ENCODE measurements around the gene TESK2.

Gene TESK2

DNA sequence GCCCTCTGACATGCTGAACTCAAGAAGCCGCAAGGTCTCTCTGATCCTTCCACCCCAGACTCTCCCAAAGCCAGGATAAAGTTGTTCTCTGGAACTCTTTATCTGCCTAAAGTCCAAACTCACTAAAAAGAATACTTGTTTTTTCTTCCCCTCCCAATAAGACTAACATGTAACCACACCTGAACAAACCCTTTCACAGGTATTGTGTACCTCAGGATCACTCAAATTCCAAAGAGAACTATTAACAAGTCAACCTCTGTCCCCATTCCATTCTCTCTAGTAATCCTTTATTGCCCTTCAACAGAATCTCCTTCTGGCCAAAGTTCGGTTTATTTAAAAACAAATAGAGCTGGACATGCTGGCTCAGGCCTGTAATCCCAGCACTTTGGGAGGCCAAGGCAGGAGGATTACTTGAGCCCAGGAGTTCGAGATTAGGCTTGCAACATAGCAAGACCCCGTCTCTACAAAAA is 155.1 kb downstream of the TESK2 start:
- no peak for DNase-seq (ENCODE audit: low spot score)

DNA sequence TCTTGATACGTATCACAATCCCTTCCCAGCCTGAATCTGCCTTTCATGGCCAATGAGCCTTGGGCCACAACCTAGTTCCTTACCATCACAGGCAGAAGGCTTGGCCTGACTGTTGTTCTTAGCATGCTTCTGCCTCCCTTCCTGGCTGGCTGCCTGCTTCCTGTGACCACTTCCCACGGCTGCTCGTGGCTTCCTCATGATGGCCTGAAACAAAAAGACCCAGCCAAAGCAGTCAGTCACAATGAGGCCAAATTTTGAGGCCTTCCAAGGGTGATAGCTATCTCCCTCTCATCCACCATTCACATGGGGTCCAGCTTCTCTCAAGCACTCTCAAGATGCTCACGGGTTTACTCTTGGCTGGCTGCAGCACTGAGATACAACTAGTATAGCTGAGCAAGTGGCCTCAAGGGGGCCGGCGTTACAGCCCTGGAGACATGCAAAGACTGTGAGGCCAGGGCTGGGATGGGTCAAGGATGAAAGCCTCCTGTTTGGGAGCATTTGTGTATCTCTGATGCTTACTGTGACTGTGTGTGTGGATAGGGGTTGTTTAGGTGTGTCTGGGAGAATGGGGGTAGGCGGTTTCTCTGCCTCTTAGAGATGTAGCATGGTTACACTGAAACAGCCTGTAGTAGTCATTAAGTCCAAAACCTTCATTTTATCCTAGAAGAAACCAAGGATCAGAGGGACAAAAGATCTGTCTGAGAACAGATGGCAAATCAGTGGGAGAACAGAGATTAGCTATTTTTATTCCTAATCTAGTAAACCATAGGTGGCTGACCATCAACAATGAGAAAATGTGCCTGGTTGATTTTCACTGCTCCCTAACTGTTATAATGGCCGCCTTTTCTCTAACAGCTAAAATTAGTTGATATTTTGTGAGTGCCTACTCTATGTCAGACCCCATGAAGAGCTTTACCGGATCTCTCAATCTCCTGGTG is 156.4 kb downstream of the TESK2 start:
- no peak for DNase-seq (ENCODE audit: low spot score)

DNA sequence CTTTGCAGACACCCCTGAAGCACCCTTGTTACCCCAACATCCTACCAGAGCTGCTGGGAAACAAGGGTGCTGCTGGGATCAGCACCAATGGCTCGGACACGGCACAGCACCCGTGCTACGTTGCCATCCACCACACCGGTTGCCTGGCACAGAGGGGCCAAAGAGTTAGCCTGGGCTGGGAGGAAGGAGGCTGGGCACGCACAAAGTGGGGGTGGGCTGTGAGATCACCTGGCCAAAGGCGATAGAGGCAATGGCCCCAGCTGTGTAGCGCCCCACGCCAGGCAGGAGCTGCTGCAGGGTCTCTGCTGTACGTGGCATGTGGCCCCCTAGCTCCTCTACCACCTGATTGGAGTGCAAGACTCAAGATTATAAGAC is 158.6 kb downstream of the TESK2 start:
- no peak for DNase-seq (ENCODE audit: low spot score)

DNA sequence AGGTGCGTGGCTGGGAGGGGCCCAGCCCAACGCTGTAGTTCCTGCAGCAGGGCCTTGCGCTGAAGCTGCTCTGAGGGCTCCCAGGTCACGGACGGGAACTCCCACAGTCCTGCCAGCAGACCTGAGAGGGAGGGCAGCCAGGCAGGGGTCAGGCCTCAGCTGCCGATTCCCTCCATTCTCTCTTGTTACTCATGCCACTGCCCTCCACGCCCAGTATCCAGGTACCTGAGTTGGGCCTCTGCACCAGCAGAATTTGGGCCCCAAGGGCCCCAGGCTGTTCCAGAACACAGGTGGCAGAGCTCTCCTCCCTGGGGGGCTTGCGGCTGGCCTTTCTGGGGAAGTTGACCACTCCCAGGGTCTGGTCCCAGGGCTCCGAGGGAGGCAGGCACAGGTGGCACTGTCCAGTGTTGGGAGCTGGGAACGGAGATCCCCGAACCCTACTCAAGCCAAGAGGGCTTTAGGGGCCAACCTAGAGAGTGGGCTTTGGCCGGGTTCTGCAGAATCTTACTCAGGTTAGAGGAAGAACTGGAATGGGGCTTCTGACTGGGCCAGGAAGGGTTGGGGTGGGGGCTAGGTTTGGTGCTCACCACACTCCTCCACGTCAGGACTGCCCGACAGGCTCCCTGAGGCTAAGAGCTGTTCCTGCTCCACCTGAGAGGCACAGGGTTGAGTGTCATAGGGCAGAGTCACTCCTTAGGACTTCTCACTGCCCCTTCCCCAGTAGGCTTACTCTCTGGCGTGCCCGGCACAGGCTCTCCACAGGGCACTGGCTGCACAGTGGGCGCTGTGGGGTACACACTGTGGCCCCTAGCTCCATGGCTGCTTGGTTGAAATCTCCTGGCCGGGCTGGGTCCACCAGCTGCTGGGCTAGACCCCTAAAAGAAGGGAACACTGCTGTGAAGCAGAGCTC is 159.3 kb downstream of the TESK2 start:
- DNase-seq (ENCODE audit: low spot score): no peak

- DNase-seq (ENCODE audit: low spot score): peak; percentile 66
Measured at GRCh38 chr1:45329445-45329844, 161.5 kb downstream of the TESK2 start.

DNA sequence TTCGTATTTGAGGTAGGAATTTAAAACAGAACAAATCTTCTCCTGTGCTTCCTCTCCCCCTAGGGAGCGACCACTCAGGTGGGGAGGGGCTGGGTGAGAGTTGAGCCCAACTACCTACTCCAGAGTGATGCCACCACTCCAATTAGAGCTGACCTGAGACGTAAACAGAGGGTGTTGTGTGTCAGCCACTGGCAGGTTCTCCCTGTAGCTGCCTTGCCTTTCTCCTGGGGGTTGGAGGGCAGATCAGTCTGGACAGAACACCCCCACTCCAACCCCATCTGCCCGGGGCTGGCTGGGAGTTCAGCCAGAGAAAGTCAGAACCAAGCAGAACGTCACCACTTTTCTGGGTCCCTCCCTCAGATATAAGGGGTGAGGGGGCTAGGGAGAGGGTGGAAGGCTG is 162.3 kb downstream of the TESK2 start:
- no peak for DNase-seq (ENCODE audit: low spot score)

- no peak for DNase-seq (ENCODE audit: low spot score)
Measured at GRCh38 chr1:45327644-45328515, 163.1 kb downstream of the TESK2 start.

- DNase-seq (ENCODE audit: low spot score): peak; percentile 91
Measured at GRCh38 chr1:45326627-45327623, 164.0 kb downstream of the TESK2 start, which contains the start of gene HPDL. TSS of gene HPDL (plus strand) at chr1:45326895. CDS start at chr1:45327149, 254 bp downstream.

DNA sequence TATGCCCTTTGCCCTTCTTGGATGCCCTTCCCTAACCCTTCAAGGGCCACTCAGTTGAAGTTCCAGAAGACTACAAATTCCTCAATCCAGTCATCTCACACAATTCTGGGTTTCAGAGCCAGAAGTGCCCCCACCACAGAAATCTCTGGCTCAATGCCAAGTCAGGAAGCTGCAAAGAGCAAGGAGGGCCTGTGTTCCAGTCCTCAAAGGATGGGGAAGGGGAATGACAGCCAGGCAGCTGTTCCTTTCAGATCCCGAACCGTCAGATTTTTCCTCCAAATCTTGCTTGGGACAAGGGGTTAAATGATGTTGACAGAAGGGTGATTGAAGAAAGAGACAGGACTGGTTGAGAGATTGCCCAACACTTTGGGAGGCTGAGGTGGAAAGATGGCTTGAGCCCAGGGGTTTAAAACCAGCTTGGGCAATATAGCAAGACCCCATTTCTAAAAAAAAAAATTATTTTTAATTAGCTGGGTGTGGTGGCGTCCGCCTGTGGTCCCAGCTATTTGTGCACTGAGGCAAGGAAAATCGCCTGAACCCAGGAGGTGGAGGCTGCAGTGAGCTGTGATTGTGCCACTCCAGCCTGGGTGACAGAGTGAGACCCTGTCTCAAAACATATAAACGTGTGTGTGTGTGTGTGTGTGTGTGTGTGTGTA is 165.0 kb downstream of the TESK2 start:
- no peak for DNase-seq (ENCODE audit: low spot score)

- DNase-seq (ENCODE audit: low spot score): no peak
Measured at GRCh38 chr1:45322486-45323040, 168.4 kb downstream of the TESK2 start.

DNA sequence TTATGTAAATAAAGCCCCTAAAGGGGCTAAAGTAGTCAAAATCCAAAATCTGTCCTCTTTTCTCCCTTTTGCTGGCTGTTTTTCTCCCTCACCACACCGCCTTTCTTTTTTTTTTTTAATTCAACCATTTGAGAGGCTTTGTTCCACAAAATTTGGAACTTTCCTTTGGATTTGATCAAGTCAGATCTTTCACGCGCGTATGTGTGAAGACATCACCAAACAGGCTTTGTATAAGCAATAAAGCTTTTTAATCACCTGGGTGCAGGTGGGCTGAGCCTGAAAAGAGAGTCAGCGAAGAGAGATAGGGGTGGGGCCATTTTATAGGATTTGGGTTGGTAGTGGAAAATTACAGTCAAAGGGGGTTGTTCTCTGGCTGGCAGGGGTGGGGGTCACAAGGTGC is 169.5 kb downstream of the TESK2 start:
- no peak for DNase-seq (ENCODE audit: low spot score)

- no peak for DNase-seq (ENCODE audit: low spot score)
Measured at GRCh38 chr1:45319761-45320160, 171.2 kb downstream of the TESK2 start.

GRCh38 chr1:45317166-45317565 is 173.8 kb downstream of the TESK2 start:
- no peak for DNase-seq (ENCODE audit: low spot score)

GRCh38 chr1:45314266-45314665 is 176.7 kb downstream of the TESK2 start:
- DNase-seq (ENCODE audit: low spot score): no peak

GRCh38 chr1:45306905-45307304 is 184.1 kb downstream of the TESK2 start:
- no peak for DNase-seq (ENCODE audit: low spot score)

- no peak for DNase-seq (ENCODE audit: low spot score)
Measured at GRCh38 chr1:45306319-45306718, 184.6 kb downstream of the TESK2 start.

DNA sequence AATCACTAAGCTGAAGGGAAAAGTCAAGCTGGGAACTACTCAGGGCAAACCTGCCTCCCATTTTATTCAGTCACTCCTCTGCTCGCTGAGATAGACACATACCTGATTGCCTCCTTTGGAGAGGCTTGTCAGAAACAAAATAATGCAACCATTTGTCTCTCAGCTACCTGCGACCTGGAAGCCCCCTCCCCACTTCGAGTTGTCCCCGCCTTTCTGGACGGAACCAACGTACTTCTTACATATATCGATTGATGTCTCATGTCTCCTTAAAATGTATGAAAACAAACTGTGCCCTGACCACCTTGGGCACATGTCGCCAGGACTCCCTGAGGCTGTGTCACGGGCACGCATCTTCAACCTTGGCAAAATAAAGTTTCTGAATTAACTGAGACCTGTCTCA is 185.7 kb downstream of the TESK2 start:
- no peak for DNase-seq (ENCODE audit: low spot score)

DNA sequence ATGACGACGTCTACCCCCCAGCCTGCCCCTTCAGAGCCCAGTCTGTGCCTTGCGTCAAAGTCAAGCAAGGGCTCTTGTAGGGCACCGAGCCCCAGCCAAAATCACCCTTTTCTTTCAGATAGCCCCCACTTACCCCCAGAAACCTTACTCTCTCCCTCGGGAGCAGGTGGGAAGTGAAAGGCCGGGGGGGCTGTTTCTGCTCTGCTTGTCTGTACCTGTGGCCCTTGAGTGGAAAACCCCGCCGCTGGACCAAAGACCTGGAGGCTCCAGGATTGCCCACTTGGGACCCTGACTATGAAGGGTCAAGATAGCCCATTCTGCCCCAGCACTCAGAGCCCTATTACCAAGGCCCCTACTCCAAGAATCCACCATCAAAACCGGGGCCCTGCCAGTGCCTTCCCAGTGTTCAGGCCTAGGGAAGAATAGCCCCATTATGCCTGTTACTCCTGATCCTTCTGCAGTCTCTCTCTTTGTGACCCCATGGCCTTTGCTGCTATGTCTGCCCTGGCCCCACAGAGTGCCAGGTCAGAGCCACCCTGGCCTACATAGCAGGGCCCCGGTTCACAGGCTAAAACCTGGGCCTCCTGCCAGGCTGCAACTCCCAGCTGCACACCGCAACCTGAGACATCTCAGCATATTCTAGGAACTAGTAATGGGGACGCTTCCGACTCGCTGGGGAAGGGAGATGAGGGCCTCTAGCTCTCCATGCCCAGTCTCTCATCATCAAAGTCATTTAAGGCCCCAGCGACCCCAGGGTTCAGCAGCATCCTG is 186.5 kb downstream of the TESK2 start:
- DNase-seq (ENCODE audit: low spot score): no peak
